ENCODE measurements around the gene SNUPN.
A peak's percentile ranks its signal among the peaks of the same experiment; 100 is the strongest.
"Not testable (repeated sequence)": the region's sequence is repeated elsewhere in the genome, so short reads cannot be mapped to it uniquely, and the experiment has no call there.

SNUPN gene

GRCh38 chr15:75578173-75578947 is 47.2 kb downstream of the SNUPN start:
- peak; percentile 16 for DNase-seq

- no peak for DNase-seq
Observed at GRCh38 chr15:75577401-75578172, 47.9 kb downstream of the SNUPN start.

GRCh38 chr15:75573648-75574384 is 51.7 kb downstream of the SNUPN start:
- no peak for DNase-seq

GRCh38 chr15:75570126-75570845 is 55.2 kb downstream of the SNUPN start:
- DNase-seq, result no peak

- no peak for DNase-seq
Observed at GRCh38 chr15:75565062-75565970, 60.2 kb downstream of the SNUPN start.

- DNase-seq, result no peak
Observed at GRCh38 chr15:75561888-75562287, 63.6 kb downstream of the SNUPN start.

- not testable (repeated sequence) for DNase-seq
Observed at GRCh38 chr15:75559360-75559759, 66.2 kb downstream of the SNUPN start.

- not testable (repeated sequence) for DNase-seq
Observed at GRCh38 chr15:75558955-75559354, 66.6 kb downstream of the SNUPN start.

GRCh38 chr15:75554717-75555116 is 70.8 kb downstream of the SNUPN start:
- no peak for DNase-seq

GRCh38 chr15:75553659-75554058 is 71.9 kb downstream of the SNUPN start:
- DNase-seq, result no peak

GRCh38 chr15:75551091-75551490 is 74.4 kb downstream of the SNUPN start:
- DNase-seq, result no peak
